Neural cell (in vitro differentiated cells): ENCODE results near the gene IPMK. TPM values are rescaled to one million over a fixed set of nuclear protein-coding genes. Genes with fewer than 3 reads are reported as not detected.

Source experiments
- H2AFZ ChIP-seq: fragments of 200-600, 300-800 bp; sonication (generic), shearing (Covaris generic); 2 replicates; pipeline ENCODE4 v1.6.0; 2014; ENCODE audit warnings: low read depth, mild to moderate bottlenecking, antibody characterized with exemption, low read length, moderate library complexity
- H3F3A ChIP-seq: fragments of 200-600 bp; shearing (Covaris generic); 2 replicates; pipeline ENCODE4 v1.6.1; 2016; ENCODE audit warnings: mild to moderate bottlenecking, moderate library complexity, mixed read lengths, antibody characterized with exemption, low read length; ENCODE audit not compliant: insufficient read depth, poor library complexity, severe bottlenecking
- H3K27ac ChIP-seq: fragments of 200-600, 300-800 bp; sonication (generic), shearing (Covaris generic); 2 replicates; pipeline ENCODE4 v1.5.1; 2014; ENCODE audit warnings: mild to moderate bottlenecking, low read length, moderate library complexity
- H3K27me3 ChIP-seq: fragments of 300-800, 200-600 bp; sonication (generic), shearing (Covaris generic); 2 replicates; pipeline ENCODE4 v1.6.0; 2014; ENCODE audit warnings: mild to moderate bottlenecking, low read depth, low read length, moderate library complexity; ENCODE audit not compliant: insufficient read depth
- H3K36me3 ChIP-seq: fragments of 300-800, 200-600 bp; sonication (generic), shearing (Covaris generic); 2 replicates; pipeline ENCODE4 v1.5.1; 2014; ENCODE audit warnings: mild to moderate bottlenecking, antibody characterized with exemption, low read length, moderate library complexity; ENCODE audit not compliant: insufficient read depth
- H3K4me2 ChIP-seq: fragments of 300-800, 200-600 bp; sonication (generic), shearing (Covaris generic); 2 replicates; pipeline ENCODE4 v1.6.0; 2014; ENCODE audit warnings: mild to moderate bottlenecking, low read length
- H3K4me3 ChIP-seq: fragments of 300-800, 200-600 bp; sonication (generic), shearing (Covaris generic); 2 replicates; pipeline ENCODE4 v1.5.1; 2014; ENCODE audit warnings: mild to moderate bottlenecking, low read length, moderate library complexity
- H3K79me2 ChIP-seq: fragments of 200-600 bp; shearing (Covaris generic); replicated peaks from 2 replicates; pipeline ENCODE4 v1.6.0; 2014; ENCODE audit warnings: mild to moderate bottlenecking, low read length, moderate library complexity; ENCODE audit not compliant: insufficient read depth
- H3K9ac ChIP-seq: fragments of 300-800, 200-600 bp; sonication (generic), shearing (Covaris generic); 2 replicates; pipeline ENCODE4 v1.6.1; 2016; ENCODE audit warnings: mild to moderate bottlenecking, low read length, mixed read lengths
- H3K9me2 ChIP-seq: fragments of 200-600 bp; shearing (Covaris generic); 2 replicates; pipeline ENCODE4 v1.6.1; 2016; ENCODE audit warnings: mild to moderate bottlenecking, low read length, mixed read lengths; ENCODE audit not compliant: insufficient read depth
- H3K9me3 ChIP-seq: fragments of 200-600, 300-800 bp; sonication (generic), shearing (Covaris generic); 2 replicates; pipeline ENCODE4 v1.6.1; 2016; ENCODE audit warnings: mild to moderate bottlenecking, mixed run types, low read length, moderate library complexity, mixed read lengths
- H4K20me1 ChIP-seq: fragments of 200-600 bp; shearing (Covaris generic); 2 replicates; pipeline ENCODE4 v1.6.1; 2016; ENCODE audit warnings: mild to moderate bottlenecking, mixed run types; ENCODE audit not compliant: insufficient read depth
- EP300 ChIP-seq: fragments of 450-650 bp; conservative IDR thresholded peaks from 2 replicates; pipeline ENCODE4 v1.6.1; 2014; ENCODE audit warnings: antibody characterized with exemption, mild to moderate bottlenecking, moderate library complexity; ENCODE audit not compliant: poor library complexity, severe bottlenecking
- EZH2 ChIP-seq: fragments of 200-600, 300-800 bp; shearing (Covaris generic), sonication (generic); IDR thresholded peaks from 2 replicates; pipeline ENCODE4 v1.6.1; 2014; ENCODE audit warnings: antibody characterized with exemption, low read length, borderline replicate concordance, mild to moderate bottlenecking; ENCODE audit not compliant: insufficient read depth, poor library complexity, severe bottlenecking
- MXI1 ChIP-seq: fragments of 450-650 bp; conservative IDR thresholded peaks from 2 replicates; pipeline ENCODE4 v1.6.1; 2014; ENCODE audit warnings: antibody characterized with exemption, mild to moderate bottlenecking; ENCODE audit not compliant: poor library complexity, severe bottlenecking
- POLR2AphosphoS5 ChIP-seq: IDR thresholded peaks from 2 replicates; pipeline ENCODE4 v1.6.1; 2012
- RAD21 ChIP-seq: fragments of 450-650 bp; conservative IDR thresholded peaks from 2 replicates; pipeline ENCODE4 v1.6.1; 2014; ENCODE audit warnings: antibody characterized with exemption, mild to moderate bottlenecking, moderate library complexity
- SMC3 ChIP-seq: fragments of 450-650 bp; conservative IDR thresholded peaks from 2 replicates; pipeline ENCODE4 v1.6.1; 2014; ENCODE audit warnings: antibody characterized with exemption, mild to moderate bottlenecking, moderate library complexity; ENCODE audit not compliant: poor library complexity
- TAF1 ChIP-seq: IDR thresholded peaks from 2 replicates; pipeline ENCODE4 v1.6.1; 2012; ENCODE audit warnings: low read depth
- polyA plus RNA-seq: library from polyadenylated mRNA; depleted of rRNA; stranded (reverse); fragments of >200 nt; gene quantifications from 2 replicates; pipeline ENCODE4 v1.2.3, GENCODE V29; 2014
- TF ChIP-seq, protein P1 (sequence below): IDR thresholded peaks from 2 replicates; pipeline ENCODE4 v1.6.1; 2012; ENCODE audit warnings: borderline replicate concordance
- TF ChIP-seq, protein P2 (sequence below): fragments of 450-650 bp; IDR thresholded peaks from 2 replicates; pipeline ENCODE4 v1.5.1; 2014; ENCODE audit warnings: antibody characterized with exemption, mild to moderate bottlenecking, moderate library complexity; ENCODE audit not compliant: poor library complexity, severe bottlenecking

Gene IPMK
- polyA plus RNA-seq, 1 donor from 2014 or later = 11.7 TPM

- Histone ChIP-seq H3K9ac (no peak overlapping the region), H3K27ac (no peak overlapping the region), H3K79me2 (no peaks in the 10 kb centered on the region), H2AFZ (no peak overlapping the region), H3K9me3 (no peaks in the 10 kb centered on the region), H3F3A (no peaks in the 10 kb centered on the region), H3K27me3 (no peaks in the 10 kb centered on the region), H3K4me3 (no peak overlapping the region), H3K9me2 (no peaks in the 10 kb centered on the region), H4K20me1 (no peaks in the 10 kb centered on the region), H3K4me2 (no peak overlapping the region), H3K36me3 (no peaks in the 10 kb centered on the region)
- no peak for TF ChIP-seq TAF1
Observed at GRCh38 chr10:58282615-58283014, 14.9 kb upstream of the IPMK start.

GRCh38 chr10:58281092-58281752 is 13.5 kb upstream of the IPMK start:
- H2AFZ ChIP-seq = no peak overlapping the region
- no peak overlapping the region for H3K4me3 ChIP-seq
- no peak overlapping the region for H3K9ac ChIP-seq
- H4K20me1 ChIP-seq = no peaks in the 10 kb centered on the region
- no peak for TF ChIP-seq SMC3
- TF ChIP-seq, protein P1, sequence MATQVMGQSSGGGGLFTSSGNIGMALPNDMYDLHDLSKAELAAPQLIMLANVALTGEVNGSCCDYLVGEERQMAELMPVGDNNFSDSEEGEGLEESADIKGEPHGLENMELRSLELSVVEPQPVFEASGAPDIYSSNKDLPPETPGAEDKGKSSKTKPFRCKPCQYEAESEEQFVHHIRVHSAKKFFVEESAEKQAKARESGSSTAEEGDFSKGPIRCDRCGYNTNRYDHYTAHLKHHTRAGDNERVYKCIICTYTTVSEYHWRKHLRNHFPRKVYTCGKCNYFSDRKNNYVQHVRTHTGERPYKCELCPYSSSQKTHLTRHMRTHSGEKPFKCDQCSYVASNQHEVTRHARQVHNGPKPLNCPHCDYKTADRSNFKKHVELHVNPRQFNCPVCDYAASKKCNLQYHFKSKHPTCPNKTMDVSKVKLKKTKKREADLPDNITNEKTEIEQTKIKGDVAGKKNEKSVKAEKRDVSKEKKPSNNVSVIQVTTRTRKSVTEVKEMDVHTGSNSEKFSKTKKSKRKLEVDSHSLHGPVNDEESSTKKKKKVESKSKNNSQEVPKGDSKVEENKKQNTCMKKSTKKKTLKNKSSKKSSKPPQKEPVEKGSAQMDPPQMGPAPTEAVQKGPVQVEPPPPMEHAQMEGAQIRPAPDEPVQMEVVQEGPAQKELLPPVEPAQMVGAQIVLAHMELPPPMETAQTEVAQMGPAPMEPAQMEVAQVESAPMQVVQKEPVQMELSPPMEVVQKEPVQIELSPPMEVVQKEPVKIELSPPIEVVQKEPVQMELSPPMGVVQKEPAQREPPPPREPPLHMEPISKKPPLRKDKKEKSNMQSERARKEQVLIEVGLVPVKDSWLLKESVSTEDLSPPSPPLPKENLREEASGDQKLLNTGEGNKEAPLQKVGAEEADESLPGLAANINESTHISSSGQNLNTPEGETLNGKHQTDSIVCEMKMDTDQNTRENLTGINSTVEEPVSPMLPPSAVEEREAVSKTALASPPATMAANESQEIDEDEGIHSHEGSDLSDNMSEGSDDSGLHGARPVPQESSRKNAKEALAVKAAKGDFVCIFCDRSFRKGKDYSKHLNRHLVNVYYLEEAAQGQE = no peak
- TF ChIP-seq POLR2AphosphoS5 = no peak
- no peak for TF ChIP-seq RAD21
- no peak for TF ChIP-seq MXI1
- TF ChIP-seq, protein P2, sequence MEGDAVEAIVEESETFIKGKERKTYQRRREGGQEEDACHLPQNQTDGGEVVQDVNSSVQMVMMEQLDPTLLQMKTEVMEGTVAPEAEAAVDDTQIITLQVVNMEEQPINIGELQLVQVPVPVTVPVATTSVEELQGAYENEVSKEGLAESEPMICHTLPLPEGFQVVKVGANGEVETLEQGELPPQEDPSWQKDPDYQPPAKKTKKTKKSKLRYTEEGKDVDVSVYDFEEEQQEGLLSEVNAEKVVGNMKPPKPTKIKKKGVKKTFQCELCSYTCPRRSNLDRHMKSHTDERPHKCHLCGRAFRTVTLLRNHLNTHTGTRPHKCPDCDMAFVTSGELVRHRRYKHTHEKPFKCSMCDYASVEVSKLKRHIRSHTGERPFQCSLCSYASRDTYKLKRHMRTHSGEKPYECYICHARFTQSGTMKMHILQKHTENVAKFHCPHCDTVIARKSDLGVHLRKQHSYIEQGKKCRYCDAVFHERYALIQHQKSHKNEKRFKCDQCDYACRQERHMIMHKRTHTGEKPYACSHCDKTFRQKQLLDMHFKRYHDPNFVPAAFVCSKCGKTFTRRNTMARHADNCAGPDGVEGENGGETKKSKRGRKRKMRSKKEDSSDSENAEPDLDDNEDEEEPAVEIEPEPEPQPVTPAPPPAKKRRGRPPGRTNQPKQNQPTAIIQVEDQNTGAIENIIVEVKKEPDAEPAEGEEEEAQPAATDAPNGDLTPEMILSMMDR = no peak
- TF ChIP-seq TAF1 = no peak
- H3K9me2 ChIP-seq = no peaks in the 10 kb centered on the region
- H3K4me2 ChIP-seq = no peak overlapping the region
- H3K27ac ChIP-seq = no peak overlapping the region
- no peaks in the 10 kb centered on the region for H3K36me3 ChIP-seq
- H3K9me3 ChIP-seq = no peaks in the 10 kb centered on the region
- H3K27me3 ChIP-seq = no peaks in the 10 kb centered on the region
- no peaks in the 10 kb centered on the region for H3F3A ChIP-seq
- H3K79me2 ChIP-seq = no peaks in the 10 kb centered on the region

GRCh38 chr10:58280477-58280876 is 12.8 kb upstream of the IPMK start:
- TF ChIP-seq EZH2 = no peak
- no peak for TF ChIP-seq SMC3
- TF ChIP-seq, protein P2 = no peak
- no peak for TF ChIP-seq TAF1
- TF ChIP-seq RAD21 = no peak
- TF ChIP-seq, protein P1 = no peak
- no peak for TF ChIP-seq MXI1
- TF ChIP-seq POLR2AphosphoS5 = no peak
- TF ChIP-seq EP300 = no peak
- Histone ChIP-seq H2AFZ (no peak overlapping the region), H3K9ac (no peak overlapping the region), H4K20me1 (no peaks in the 10 kb centered on the region), H3K4me2 (no peak overlapping the region), H3K4me3 (no peak overlapping the region), H3F3A (no peaks in the 10 kb centered on the region), H3K36me3 (no peaks in the 10 kb centered on the region), H3K27ac (no peak overlapping the region), H3K9me3 (no peaks in the 10 kb centered on the region), H3K79me2 (no peaks in the 10 kb centered on the region), H3K9me2 (no peaks in the 10 kb centered on the region), H3K27me3 (no peaks in the 10 kb centered on the region)
